CD4-positive, alpha-beta T cell treated with Interleukin-2 at 100 ng/mL for 4 hours (primary cell): ENCODE data around the gene RGS1.

Experiments used
- DNase-seq: peaks from one replicate; pipeline ENCODE4 v3.0.0-alpha.2; 2020; ENCODE audit warnings: low spot score

Gene RGS1

DNA sequence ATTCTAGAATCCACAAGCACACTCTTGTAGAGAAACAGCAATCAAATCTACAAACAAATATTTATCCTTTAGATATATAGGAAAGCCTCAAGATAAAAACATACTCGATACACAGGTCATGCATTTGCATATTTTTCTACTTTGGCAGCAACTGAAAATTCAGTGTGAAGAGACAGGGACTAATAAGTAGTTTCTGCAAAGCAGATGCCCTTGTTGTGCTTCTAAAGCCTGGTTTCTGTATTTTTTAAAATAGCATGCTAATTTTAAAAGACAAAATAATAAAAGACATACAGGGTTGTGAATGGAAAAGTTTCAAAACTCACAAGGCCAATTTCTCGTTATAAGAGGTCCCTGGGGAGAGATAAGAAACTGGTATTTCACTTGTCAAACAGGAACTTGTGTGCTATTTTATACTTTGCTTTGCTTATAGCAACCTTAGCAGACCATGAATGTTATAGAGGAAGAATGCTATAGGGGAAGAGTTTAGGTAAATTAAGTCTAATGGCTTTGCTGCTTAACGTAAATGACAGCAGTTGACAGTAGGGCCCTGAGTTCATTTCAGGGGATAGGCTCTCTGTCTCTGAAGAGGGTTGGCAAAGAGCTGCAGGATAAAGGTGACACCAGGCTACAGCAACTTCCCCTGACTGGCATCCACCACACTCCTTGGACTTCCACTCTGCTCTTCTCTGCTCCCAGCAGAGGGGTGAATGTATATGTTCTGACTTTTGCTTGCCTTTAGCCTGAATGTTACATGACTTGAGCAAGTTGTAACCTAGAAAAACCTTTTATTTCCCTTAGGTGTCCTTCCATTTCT is 51.0 kb downstream of the RGS1 start:
- no peak for DNase-seq

GRCh38 chr1:192627901-192628300 is 52.3 kb downstream of the RGS1 start:
- DNase-seq, result no peak

GRCh38 chr1:192628396-192629057 is 53.0 kb downstream of the RGS1 start:
- no peak for DNase-seq

- DNase-seq, result no peak
These were observed 54.0 kb downstream of the RGS1 start for GRCh38 chr1:192629612-192630011.
